ENCODE measurements around the gene OR8D4.

DNA sequence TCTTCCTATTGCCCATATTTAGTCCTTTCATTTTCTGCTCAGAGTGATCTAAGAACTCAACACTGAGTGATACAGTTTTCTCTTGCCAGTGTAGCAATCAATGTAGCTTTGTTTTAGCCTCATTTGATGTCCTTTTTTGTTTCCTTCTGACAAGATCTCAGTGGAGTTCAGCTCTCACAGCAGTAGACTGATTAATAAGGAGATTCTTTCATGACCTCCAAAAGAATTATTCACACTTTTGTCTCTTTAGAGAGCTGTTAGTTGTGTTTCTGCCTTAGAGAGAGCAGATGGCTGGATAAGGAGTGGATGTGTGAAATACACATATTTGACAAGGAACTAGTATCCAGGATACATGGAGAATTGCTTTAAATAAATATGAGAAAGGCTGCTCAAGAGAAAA, 9.9 kb upstream of the OR8D4 start:
- TF ChIP-seq GATA3 (IDR thresholded peaks at IDR 0.05; ENCODE audit: low read depth, low read length), result no peak
- no peak for TF ChIP-seq GATA2 (IDR thresholded peaks at IDR 0.05; ENCODE audit: low read depth, low read length)

Measured in SH-SY5Y (cell line).